Body of pancreas (tissue), 4 donors: ENCODE data around the gene C17orf78.

Source experiments
- POLR2A ChIP-seq, 3 donors: fragments of 450-650 bp; IDR thresholded peaks; one replicate each; pipeline ENCODE4 v1.6.1; 2016; ENCODE audit warnings: antibody characterized with exemption in 3 of 3, mild to moderate bottlenecking in 2 of 3
- TF ChIP-seq, protein P1 (sequence below), 7 experiments: fragments of 450-650 bp in 4 of 7; fragments of 200-600 bp in 3 of 7; sonication (generic) in 3 of 7; IDR thresholded peaks; one replicate each; pipeline ENCODE4 v1.5.1; 2016 to 2019; ENCODE audit warnings: antibody characterized with exemption in 7 of 7

DNA sequence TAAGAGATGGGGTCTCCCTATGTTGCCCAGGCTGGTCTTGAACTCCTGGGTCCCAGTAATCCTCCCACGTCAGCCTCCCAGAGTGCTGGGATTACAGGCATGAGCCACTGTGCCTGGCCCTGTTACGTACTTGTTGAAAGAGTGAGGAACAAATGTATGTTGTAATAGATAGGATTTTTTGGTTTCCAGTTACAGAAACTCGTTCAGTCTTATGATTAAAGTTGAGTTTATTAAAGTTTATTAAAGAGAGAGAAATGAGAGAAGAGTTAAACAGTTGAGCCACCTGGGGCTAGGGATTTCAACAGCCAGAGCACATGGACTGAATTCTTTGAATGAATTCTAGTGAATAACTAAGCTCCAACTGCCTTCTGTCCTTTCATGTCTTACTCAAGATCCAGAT is 34.6 kb downstream of the C17orf78 start:
- TF ChIP-seq, protein P1, sequence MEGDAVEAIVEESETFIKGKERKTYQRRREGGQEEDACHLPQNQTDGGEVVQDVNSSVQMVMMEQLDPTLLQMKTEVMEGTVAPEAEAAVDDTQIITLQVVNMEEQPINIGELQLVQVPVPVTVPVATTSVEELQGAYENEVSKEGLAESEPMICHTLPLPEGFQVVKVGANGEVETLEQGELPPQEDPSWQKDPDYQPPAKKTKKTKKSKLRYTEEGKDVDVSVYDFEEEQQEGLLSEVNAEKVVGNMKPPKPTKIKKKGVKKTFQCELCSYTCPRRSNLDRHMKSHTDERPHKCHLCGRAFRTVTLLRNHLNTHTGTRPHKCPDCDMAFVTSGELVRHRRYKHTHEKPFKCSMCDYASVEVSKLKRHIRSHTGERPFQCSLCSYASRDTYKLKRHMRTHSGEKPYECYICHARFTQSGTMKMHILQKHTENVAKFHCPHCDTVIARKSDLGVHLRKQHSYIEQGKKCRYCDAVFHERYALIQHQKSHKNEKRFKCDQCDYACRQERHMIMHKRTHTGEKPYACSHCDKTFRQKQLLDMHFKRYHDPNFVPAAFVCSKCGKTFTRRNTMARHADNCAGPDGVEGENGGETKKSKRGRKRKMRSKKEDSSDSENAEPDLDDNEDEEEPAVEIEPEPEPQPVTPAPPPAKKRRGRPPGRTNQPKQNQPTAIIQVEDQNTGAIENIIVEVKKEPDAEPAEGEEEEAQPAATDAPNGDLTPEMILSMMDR (IDR thresholded peaks at IDR 0.05), result no peak
- TF ChIP-seq POLR2A (IDR thresholded peaks at IDR 0.05), result no peak
